GM19452 (cell line): Measurements from ENCODE around the gene NAT16.

Experiments
- ATAC-seq: cut with Tn5 transposase; IDR thresholded peaks from one replicate; pipeline ENCODE4 v1.9.1; 2021; ENCODE audit not compliant: unreplicated experiment

NAT16 gene

DNA sequence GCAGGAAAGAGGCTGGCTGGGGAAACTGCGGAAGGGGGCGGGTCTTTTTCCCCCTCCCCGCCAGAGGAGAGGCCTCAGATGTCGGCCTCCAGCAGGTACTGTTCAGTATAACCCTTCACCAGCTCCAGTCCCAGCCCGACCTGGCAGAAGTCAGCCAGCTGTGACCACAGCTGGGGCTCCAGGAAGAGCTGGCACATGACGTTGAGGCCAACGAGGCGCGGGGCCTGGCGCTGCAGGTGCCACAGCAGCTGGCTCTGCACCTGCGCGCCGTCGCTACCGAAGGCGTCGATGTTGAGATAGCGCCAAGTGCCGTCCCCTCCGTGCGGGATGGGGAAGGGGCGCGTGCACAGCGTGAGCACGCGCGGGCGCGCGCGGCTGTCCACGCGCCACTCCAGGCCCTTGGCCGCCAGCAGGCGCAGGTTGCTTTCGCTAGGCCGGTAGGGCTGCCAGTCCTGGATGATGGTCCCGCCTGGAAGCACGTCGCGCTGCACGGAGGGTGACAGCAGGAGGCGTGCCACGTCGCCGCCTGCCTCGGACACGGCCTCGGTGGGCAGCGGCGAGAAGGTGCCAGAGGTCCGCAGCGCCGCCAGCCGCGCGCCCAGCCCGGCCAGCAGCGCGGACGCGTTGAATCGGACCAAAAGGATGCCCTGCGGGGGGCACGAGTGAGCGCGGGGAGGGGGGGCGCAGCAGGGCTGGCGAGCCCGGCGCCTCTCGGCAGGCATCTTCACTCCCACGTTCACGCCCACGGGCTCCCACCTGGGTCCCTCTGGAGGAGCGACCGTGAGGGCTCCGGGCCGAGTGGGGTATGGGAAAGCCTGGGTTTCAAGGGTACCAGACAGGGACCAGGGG is 7.9 kb downstream of the NAT16 start:
- ATAC-seq, result no peak

DNA sequence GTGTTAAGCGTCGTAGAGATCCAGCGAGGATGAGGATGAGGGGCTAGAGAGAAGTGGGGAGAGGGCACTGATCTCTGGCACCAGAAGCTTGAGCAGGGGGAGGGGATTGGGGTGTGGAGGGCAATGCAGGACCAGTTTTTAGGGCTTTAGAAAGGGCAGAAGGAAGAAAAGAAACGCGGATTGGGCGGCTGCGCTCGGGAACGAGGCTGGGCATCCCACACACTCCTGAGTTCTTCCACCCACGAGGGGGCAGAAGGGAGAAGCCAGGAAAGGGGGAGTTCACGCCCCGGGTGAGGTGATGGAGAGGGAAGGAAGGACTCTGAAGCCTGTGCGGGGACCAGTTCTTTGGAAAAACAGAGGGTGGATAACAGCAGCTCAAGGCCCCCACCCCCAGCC is 8.7 kb downstream of the NAT16 start:
- ATAC-seq, result no peak

DNA sequence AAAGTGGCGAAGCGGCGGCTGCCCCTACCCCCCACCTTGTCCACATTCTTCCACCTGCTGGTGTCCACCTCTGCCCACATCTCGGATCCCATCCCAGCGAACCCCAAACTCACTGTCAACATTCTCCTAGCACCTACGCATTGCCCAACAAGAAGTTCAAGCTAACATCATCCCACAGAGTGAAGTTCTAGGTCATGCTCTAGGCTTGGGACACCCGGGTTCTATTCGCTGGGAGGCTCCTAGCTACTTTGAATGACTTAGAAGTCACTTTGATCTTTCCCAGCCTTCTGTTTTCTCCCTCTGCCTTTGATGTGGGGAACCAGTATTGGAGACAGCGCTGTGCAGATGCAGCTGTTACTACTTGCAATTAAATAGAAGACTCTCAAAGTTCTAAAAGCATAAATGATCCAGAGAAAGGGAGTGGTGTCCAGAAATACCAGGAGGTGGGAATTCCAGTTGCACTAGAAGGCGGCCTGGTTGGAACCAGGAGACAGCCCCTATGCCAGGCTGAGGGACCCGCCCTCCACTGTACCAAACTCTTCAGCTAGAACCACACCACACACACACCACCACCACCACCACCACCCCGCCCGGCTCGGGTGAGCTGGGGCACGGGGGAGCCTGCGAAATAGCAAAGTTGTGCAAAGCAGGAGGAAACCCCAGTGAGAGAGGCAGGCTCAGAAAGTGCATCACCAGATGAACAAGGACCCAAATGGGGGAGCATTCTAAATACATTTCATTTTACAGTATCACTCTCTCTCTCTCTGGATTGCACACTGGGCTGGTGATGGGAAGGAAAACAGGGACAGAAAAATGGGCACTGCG is 9.3 kb downstream of the NAT16 start:
- ATAC-seq, result no peak

DNA sequence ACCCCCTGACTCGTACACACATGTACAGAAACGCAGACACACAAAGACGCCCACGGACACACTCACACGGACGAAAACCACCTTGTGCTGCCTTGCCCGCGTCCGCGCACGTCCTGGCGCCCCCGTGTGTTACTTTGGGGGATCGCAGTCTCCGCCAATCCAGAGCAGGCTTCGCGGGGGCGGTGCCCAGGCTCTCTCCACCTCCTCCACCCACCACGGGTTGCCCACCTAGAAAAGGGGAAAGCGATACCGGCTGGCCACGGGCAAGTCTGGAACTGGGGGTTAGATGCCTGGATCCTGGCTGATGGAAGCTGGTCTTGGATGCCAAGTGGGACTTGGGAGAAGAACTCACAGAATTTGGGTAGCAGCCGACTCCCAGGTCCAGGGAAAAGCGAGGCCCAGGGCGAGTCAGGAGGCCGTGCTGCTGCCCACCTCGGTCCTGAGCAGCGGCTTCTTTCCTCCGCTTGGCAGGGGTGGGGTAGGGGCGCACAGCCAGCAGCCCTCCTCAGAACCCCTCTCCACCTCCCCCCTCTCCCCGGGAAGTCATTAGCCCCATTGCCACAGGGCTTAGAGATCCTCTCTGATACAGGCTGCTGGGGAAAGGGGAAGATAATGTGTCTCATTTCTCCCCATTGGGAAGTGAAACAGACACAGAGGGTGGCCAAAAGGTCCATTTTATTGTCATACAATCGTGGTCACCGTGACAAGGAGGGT is 10.1 kb downstream of the NAT16 start:
- ATAC-seq, result no peak

DNA sequence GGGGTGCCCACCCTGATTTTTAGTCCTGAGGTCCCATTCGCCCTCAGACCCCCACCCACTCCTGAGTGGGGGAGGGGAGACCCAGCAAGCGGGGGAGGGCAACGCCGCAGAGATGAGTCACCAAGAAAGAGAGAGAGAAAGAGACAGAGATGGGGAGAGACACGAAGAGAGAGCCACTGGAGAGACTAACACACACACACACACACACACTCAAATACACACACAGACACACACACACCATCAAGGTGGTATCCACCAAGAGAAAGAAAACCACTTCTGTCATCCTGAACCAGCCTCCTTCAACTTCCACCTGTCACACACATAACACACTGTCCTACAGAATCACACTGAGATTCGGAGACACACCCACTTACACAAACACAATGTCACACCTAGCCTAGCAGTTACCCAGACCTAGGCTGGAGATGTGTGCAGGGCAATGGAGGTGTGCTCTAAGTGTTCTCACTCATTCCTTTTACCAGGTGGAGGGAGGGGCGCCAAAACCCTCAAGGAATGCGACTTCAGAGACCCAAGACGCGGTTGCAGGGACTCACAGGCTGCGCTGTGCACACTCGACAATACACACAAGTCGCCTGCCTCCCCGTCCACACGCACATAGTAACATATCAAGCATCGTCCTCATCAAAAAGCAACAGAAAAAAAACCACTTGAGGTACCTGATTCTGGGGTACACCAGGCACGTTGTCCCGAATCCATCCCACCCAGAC is 10.8 kb downstream of the NAT16 start:
- no peak for ATAC-seq

DNA sequence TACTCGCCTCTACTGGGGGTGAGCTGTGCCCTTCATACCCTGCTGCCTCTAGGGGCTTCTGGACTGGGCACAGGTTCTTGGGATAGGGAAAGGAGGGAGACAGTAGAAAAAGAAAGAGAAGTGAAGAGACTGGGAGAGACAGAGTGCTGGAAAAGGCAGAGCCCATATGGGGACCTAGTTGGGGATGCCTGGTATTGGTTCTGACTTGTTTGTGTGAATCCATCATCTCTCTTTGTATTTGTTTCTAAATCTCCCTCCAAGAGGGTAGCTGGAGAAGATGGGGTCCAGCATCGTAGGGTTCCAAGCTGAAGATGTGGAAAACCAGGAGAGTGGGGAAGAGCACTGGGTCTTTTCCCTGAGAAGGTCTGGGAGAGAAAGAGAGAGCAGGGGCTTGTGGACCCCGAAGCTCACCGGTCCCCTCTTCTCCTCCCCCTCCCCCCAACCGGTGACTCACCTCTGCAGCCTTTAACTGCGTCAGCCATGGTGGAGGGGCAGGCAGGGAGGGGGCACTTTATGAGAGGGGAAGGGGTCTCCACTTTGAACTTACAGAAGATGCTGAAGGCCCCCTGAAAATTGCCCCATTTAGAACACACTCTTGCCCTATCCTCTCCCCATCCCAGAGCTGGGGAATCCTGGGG is 11.6 kb downstream of the NAT16 start:
- ATAC-seq, result no peak

DNA sequence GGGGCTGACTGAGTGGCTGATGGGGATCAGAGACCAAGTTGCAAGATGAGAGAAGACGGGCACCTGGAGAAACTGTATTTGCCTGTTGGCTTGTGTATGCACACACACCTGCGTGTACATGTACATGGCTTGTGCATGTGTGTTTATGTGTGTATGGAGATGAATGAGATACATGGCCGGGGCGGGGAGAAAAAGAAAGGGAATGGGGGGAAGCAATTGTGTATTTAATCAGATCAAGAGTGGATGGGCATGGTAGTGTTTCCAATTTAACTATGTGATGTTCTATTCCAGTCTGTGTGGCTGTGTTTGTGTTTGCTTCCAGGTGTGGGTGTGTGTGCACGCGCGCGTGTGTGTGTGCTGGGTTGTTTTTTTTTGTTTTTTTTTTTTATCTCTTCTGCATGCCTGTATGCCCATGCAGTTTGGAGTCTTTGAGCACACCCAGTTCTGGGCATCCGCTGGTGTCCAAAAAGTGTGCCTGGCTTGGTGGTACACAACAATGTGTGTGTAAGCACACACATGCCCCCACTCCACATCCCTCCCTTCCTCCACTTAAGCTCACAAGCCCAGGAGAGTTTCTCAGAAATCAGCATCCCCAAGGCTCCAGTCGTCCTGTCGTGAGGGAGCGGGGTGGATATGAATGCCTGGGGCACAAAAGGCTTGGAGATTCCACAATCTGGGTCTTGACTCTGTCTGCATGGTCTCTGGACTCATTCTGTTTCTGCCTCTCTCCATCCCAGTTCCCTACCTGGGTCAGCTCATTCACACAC is 12.3 kb downstream of the NAT16 start:
- no peak for ATAC-seq

DNA sequence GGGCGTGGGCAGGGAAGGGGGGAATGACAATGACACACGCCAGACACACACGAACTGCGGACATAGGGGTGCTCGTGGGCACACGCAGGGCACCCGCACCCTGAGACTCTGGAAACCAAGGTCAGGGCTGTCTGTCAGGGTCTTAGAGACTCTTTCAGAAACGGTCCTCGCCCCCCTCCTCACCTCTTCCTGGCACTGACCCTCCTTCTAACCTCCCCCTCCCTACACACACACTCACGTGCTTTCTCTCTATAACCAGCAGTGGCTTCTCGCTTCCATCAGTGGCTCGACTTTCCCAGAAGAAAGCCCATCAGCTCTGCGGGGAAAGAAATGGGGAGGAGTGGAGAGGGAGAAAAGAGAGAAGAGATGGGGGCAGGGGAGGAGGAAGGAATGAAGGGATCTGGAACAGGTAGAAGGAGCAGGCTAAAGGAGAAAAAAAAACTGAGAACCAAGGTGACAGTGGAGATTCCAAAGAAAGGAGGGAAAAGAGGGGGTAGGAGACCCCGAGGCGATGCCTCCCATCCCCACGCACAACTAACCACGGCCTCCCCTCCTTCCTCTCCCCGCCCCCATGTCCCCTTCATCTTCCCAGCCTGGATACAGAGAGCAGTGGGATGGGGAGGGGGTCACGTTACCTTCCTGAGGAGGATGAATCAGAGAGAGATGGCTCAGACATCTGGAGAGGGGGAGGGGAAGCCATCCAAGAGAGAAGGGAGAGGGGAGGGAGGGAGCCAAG is 13.0 kb downstream of the NAT16 start:
- ATAC-seq, result no peak

DNA sequence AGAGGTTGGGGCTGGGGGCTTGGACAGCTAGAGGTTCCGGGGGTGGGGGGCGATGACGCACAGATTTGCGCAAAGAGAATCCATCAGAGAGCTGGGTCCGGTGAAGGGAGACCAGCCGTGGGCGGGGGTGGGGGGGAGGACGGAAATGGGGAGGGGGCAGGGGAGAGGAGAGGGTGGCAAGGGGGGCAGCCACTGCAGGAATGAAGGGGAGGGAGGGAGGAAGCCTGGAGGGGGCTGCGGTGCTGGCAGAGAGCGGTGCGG is 13.5 kb downstream of the NAT16 start:
- ATAC-seq, result no peak

DNA sequence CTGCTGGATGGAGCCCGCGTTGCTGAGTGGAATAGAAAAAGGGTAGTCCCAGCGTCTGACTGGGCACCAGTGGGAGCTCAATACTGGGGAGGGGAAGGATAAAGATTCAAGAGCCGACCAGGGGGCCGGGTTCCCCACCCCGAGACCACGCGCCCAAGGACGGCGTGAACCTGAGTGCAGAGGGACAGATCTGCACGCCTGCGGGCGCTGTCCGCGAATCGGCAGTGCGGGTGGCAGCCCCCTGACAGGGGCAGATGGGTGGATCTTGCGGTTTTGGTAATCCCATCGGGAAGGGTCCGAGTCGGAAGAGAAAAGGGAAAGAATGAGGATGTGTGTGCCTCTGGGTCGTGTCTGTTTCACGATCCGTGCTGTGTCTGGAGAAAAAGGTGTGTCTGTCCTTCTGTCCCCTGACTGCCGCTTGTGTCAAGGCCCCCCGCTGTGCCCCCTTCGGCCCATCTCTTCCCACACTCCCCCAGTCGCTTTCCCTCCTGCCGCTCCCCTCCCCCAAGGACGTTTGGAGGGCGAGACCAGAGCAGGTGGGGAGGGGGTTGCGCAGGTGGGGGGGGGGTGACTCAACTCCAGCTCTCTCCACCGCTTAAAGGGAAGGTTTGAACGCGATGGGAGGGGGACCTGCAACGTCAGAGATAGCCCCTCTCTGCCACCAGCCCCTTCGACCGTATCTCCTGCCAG is 14.0 kb downstream of the NAT16 start:
- no peak for ATAC-seq

DNA sequence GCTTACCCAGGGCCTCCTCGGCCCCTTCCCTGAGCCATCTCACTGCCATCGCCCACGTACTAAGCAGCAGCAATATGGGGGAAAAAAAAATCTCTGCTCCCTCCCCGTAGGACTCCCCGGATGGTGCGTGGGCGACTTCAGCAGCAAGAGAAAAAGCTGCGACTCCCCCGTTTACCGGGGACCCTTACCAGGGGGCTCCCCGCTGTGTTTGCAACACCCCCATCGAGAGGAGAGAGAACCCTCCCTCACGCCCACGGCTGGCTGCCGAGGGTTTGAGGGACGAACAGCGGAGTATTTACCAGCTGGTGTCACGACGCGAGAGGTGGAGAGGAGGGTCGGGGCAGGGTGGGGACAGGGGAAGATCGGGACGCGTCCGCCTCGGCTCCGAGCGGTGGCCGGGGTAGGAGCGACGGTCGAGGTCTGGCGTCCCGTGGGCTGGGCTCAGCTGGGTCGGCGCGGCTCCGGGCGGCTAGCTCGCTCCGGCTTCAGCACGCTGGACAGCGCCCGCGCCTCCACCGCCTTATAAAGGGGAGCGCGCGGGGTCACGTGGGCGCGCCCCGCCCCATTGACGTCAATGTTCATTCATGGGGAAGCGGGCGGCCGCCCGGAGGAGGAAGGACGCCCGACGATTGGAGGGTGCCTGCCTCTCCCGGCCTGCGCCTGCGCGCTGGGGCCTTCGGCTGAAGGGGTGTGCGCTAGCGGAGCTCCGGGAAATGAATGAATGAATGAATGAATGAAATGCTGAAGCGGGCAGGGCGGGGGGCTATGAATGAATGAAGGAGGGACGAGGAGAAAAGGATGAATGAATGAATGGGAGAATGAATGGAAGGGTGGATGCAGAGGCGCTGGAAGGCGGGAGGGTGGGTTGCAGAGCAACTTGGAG is 14.8 kb downstream of the NAT16 start, which contains the start of gene VGF:
Gene VGF, minus strand, starts transcription at position 495 of the 883 bp plus-strand sequence. CDS start 726 bp downstream, outside the sequence.
- ATAC-seq, result no peak

DNA sequence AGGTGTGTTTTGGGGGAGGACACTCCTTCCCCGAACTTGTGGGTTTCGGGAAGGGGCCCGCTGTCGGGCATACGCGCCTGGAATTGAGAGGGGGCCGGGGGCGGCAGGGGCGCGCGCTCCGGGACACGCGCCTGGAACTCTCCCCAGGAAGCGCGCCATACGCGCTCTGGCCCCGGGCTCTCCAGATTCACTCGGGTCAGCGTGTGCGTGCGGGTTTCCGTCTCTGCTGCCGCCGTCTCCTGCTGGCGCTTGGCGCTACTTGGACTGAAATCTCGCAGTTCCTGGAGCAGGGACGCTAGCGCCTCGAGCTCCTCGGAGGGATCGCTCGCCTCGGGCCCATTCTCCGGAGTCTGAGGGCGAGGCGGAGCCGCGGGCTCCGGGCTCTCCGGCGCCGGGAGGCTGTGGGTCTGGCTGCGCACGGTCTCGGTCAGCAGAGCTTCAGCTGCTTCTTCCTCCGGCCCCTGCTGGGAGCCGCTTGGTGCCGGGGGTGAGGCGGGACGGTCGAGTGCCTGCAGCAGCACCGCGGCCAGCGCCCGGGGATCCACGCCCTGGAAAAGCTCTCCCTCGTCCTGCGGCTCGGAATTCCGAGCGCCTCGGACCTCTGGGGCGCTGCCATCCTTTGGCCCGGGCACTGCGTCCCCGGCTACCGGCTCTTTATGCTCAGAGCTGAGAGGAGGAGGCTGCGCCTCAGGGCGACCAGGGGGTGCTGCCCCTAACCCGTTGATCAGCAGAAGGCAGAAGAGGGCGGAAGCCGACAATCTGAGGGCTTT is 15.8 kb downstream of the NAT16 start:
- no peak for ATAC-seq

DNA sequence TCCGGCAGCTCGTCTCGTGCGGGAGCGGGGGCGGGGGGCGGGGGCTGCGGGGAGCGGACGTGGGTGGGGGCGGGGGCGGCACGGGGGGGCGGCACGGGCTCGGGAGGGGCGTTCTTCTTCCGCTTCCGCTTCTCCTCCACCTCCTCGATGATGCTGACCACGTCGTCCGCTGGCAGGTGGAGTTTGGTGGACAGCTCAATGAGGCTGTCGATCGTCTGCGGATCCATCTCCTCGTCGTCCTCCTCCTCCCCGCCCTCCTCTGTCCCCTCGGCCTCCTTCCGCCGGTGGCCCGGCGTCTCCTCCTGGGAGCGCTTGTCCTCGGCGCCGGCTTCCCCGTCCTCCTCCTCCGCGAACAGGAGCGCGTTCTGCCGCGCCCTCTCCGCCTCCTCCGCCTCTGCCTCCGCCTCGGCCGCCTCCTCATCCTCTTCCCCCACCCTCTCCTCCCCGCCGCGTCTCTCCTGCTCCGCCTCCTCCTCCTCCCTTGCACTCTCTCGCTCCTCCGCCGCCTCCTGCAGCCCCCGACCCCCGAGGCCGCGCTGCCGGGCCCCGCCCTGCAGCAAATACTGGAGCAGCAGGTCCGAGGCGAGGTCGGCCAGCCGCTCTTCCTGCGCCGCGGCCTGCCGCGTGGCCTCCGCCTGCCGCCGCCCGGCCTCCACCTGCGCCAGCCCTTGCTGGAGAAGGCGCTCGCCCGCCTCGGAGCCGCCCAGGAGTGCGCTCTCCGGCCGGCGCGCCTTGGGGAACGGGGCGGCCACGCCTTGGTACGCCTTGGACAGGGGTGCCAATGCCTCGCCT is 16.6 kb downstream of the NAT16 start:
- no peak for ATAC-seq

DNA sequence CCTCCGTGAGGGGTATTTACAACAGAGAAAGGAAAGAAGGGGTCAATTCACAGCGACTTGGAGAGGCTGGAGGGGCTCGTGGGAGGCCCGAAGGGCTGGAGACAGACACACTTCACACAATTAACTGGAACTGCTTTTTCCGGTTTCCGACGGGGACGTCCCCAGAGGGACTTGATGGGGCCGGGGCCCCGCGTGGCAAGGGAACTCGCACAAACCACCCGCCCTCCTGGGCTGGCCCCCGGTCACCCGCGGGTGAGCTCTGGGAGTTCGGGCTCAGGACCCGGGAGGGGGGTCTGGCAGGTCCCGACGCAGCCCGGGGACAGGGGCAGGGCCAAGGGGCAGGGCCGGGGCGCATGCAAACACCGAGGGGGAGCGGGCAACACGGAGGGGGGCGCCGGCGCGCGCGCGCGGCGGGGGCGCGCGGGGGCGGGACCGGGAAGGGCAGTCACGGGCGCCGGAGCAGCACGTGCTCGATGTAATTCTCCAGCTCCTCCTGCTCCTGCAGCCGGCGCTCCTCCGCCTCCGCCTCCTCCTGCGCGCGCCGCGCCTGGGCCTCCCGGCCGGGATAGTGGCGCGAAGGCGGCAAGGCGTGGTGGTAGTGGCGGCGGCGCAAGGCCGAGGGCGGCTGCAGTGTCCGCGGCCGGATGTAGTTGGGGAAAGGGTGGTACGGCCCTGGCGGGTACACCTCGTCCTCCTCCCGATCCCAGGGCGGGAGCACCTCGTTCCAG is 17.4 kb downstream of the NAT16 start:
- no peak for ATAC-seq

DNA sequence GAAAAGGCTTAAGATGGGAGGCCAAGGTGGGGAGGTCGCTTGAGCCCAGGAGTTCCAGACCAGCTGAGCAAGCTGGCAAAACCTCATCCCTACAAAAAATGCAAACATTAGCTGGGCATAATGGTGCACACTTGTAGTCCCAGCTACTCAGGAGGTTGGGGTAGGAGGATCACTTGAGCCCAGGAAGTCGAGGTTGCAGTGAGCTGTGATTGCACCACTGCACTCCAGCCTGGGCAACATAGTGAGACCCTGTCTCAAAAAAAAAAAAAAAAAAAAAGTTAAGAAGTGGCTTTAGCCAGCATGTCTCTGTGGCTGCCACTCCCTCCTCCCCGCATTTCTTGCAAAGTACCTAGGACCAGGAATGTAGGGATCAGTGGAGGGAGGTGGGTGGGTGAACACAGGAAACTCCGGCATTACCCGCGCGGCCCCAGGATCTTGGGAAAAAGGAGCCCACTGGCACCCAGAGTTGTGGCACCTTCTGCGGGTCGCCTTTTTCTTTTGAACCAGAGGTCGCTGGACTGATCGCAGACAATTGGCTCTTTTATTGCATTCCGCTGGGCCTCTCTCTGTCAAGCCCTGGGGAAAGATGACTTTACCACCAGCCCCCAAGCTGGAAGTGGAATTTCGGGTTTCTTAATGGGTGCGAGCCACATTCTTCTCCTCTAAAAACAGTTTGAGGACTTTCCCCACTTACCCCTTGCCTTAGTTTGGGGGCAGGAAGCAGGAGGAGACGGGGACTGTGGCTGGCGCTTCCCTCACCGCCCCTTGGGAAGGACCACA is 18.2 kb downstream of the NAT16 start:
- ATAC-seq, result no peak
